Endothelial cell of umbilical vein (primary cell): ENCODE data around the gene PPP4R1. TPM values are rescaled to one million over a fixed set of nuclear protein-coding genes. Genes with fewer than 3 reads are reported as not detected.

ENCODE experiments used
- BruUV-seq: library from RNA; stranded (reverse); fragments of 400-500 nt; replicated peaks from 2 replicates; lab custom pipeline; 2021; lab: Mats Ljungman, UMichigan
- CTCF ChIA-PET: fragments of 300-600, 350-600 bp; sonication (Branson Sonifier 250); formaldehyde crosslinking; loops from one replicate; lab custom pipeline; 2021; ENCODE audit warnings: antibody characterized with exemption, inconsistent platforms; lab: Charles Lee
- POLR2A ChIA-PET: fragments of 300-600, 350-600 bp; sonication (Branson Sonifier 250); formaldehyde crosslinking; loops from one replicate; lab custom pipeline; 2021; ENCODE audit warnings: antibody characterized with exemption, inconsistent platforms; lab: Charles Lee
- DNase-seq: peaks from one replicate; pipeline ENCODE4 v3.0.0-alpha.2; 2011; ENCODE audit warnings: low read depth, low spot score
- FAIRE-seq: peaks from 2 replicates; lab custom pipeline; 2011; peaks lifted over from hg19 to GRCh38; lab: Jason Lieb, UNC
- H2AFZ ChIP-seq: 2 replicates; pipeline ENCODE4 v1.6.0; 2012; ENCODE audit warnings: low read depth, low read length, control low read depth, inconsistent platforms
- H3K27ac ChIP-seq: 2 replicates; pipeline ENCODE4 v1.5.1; 2011; ENCODE audit warnings: low read depth, mild to moderate bottlenecking, control low read depth, low read length, moderate library complexity; ENCODE audit not compliant: insufficient read depth
- H3K27me3 ChIP-seq, 2 experiments: 2 replicates each; pipeline versions ENCODE4 v1.6.0 to v1.6.1; 2011; ENCODE audit warnings: low read length in 2 of 2, mixed read lengths in 1 of 2; ENCODE audit not compliant: control insufficient read depth in 2 of 2, insufficient read depth in 2 of 2
- H3K36me3 ChIP-seq, 2 experiments: 2 replicates in 1 of 2; 3 replicates in 1 of 2; pipeline ENCODE4 v1.5.1; 2011; ENCODE audit warnings: low read length in 2 of 2, mild to moderate bottlenecking in 1 of 2, moderate library complexity in 1 of 2; ENCODE audit not compliant: control insufficient read depth in 2 of 2, insufficient read depth in 2 of 2; ENCODE audit errors: extremely low read depth in 1 of 2
- H3K4me1 ChIP-seq: 3 replicates; pipeline ENCODE4 v1.5.1; 2011; ENCODE audit warnings: mild to moderate bottlenecking, low read length; ENCODE audit not compliant: control insufficient read depth, insufficient read depth; ENCODE audit errors: extremely low read depth
- H3K4me2 ChIP-seq: 2 replicates; pipeline ENCODE4 v1.6.1; 2011; ENCODE audit warnings: low read length, control low read depth, mixed read lengths; ENCODE audit not compliant: insufficient read depth
- H3K4me3 ChIP-seq, 3 experiments: fragments of 200-600 bp in 1 of 3; sonication (generic), shearing (Covaris generic) in 1 of 3; replicated peaks in 1 of 3; 2 replicates each; pipeline ENCODE4 v1.5.1; 2011 to 2016; ENCODE audit warnings: control low read depth in 3 of 3, low read length in 3 of 3, mild to moderate bottlenecking in 2 of 3, inconsistent platforms in 1 of 3, low read depth in 1 of 3, moderate library complexity in 1 of 3; ENCODE audit not compliant: insufficient read depth in 1 of 3
- H3K79me2 ChIP-seq: 2 replicates; pipeline ENCODE4 v1.6.0; 2012; ENCODE audit warnings: low read length, inconsistent platforms; ENCODE audit not compliant: control insufficient read depth, insufficient read depth
- H3K9ac ChIP-seq: replicated peaks from 2 replicates; pipeline ENCODE3; 2011; ENCODE audit warnings: low read length, control low read depth; ENCODE audit not compliant: insufficient read depth; ENCODE audit errors: extremely low read depth
- H3K9me1 ChIP-seq: replicated peaks from 3 replicates; pipeline ENCODE4 v1.6.0; 2011; ENCODE audit warnings: mild to moderate bottlenecking, low read length; ENCODE audit not compliant: control insufficient read depth, insufficient read depth; ENCODE audit errors: extremely low read depth
- H3K9me3 ChIP-seq: replicated peaks from 2 replicates; pipeline ENCODE4 v1.5.1; 2012; ENCODE audit warnings: low read length, inconsistent platforms; ENCODE audit not compliant: control insufficient read depth, insufficient read depth
- H4K20me1 ChIP-seq: replicated peaks from 2 replicates; pipeline ENCODE3; 2011; ENCODE audit warnings: mild to moderate bottlenecking, low read length; ENCODE audit not compliant: control insufficient read depth, insufficient read depth; ENCODE audit errors: extremely low read depth
- CTCF ChIP-seq, 2 donors: IDR thresholded peaks; 1 replicate in 1 of 2; 2 replicates in 1 of 2; pipeline ENCODE4 v1.5.1; 2011; ENCODE audit warnings: low read length in 2 of 2, mild to moderate bottlenecking in 2 of 2, moderate library complexity in 2 of 2, control low read depth in 1 of 2, inconsistent platforms in 1 of 2, low read depth in 1 of 2; ENCODE audit not compliant: insufficient read depth in 1 of 2; ENCODE audit errors: extremely low read depth in 1 of 2
- EZH2 ChIP-seq: IDR thresholded peaks from 2 replicates; pipeline ENCODE4 v1.6.1; 2012; ENCODE audit warnings: borderline replicate concordance, low read depth, mild to moderate bottlenecking, moderate library complexity, low read length, inconsistent platforms; ENCODE audit not compliant: severe bottlenecking
- FOS ChIP-seq: IDR thresholded peaks from 2 replicates; pipeline ENCODE4 v1.6.1; 2011; ENCODE audit warnings: mild to moderate bottlenecking, low read length, moderate library complexity, borderline replicate concordance; ENCODE audit not compliant: insufficient read depth
- GATA2 ChIP-seq: IDR thresholded peaks from 2 replicates; pipeline ENCODE4 v1.7.0; 2011; ENCODE audit warnings: low read depth, mild to moderate bottlenecking, moderate library complexity, mixed read lengths, low read length; ENCODE audit not compliant: insufficient read length, insufficient read depth
- JUN ChIP-seq: IDR thresholded peaks from 2 replicates; pipeline ENCODE4 v1.6.1; 2011; ENCODE audit warnings: borderline replicate concordance, low read depth; ENCODE audit not compliant: insufficient read length, insufficient read depth
- MAX ChIP-seq: IDR thresholded peaks from 2 replicates; pipeline ENCODE4 v1.6.1; 2011; ENCODE audit not compliant: insufficient read depth, insufficient read length
- MYC ChIP-seq: IDR thresholded peaks from one replicate; pipeline ENCODE4 v1.6.1; 2011; ENCODE audit warnings: mild to moderate bottlenecking, low read depth, low read length
- POLR2A ChIP-seq: IDR thresholded peaks from 2 replicates; pipeline ENCODE4 v1.6.1; 2012; ENCODE audit warnings: low read depth, mild to moderate bottlenecking, control low read depth, low read length
- POLR2AphosphoS5 ChIP-seq: IDR thresholded peaks from 2 replicates; pipeline ENCODE4 v1.6.1; 2012; ENCODE audit warnings: low read depth, mild to moderate bottlenecking, control low read depth, low read length, moderate library complexity; ENCODE audit not compliant: insufficient read depth
- dilution Hi-C: fragments of 300-500 bp; cut with MboI; formaldehyde crosslinking; loops from one replicate; pipeline ENCODE4 v1.15.0; 2019; ENCODE audit warnings: low sequenced_read_pairs; ENCODE audit not compliant: extremely low pct_ligation_motif_present
- intact Hi-C: fragments of 100-400 bp; cut with micrococcal nuclease; formaldehyde crosslinking; loops from one replicate; pipeline ENCODE4 v1.10.0; 2022
- polyA plus RNA-seq, 4 experiments: library from polyadenylated mRNA; depleted of rRNA in 3 of 4; stranded (reverse) in 3 of 4; unstranded in 1 of 4; fragments of >200 nt; gene quantifications; 2 replicates each; pipeline versions ENCODE4 v1.2.1 to v1.2.3, GENCODE V29; 2011 to 2012; ENCODE audit warnings: missing spikeins in 1 of 4
- total RNA-seq: library from RNA; stranded (reverse); gene quantifications from 2 replicates; pipeline ENCODE4 v1.2.3, GENCODE V29; 2021

Gene PPP4R1
- total and polyA plus RNA-seq, 2 donors (not counting 3 experiments of a cell fraction or from before 2014, with no cell fraction given): 138 to 152 TPM

GRCh38 chr18:9552616-9553015 is 61.7 kb downstream of the PPP4R1 start:
- peaks cover 31 to 40% of the 10 kb centered on the region in 2 experiments for H3K36me3 ChIP-seq
- intact Hi-C loops: no loop called here
- CTCF ChIA-PET: interaction anchor here (1.8 kb wide), 1 partner anchor 23 kb away, joined by 6 read pairs; no protein-coding TSS in a partner anchor

DNA sequence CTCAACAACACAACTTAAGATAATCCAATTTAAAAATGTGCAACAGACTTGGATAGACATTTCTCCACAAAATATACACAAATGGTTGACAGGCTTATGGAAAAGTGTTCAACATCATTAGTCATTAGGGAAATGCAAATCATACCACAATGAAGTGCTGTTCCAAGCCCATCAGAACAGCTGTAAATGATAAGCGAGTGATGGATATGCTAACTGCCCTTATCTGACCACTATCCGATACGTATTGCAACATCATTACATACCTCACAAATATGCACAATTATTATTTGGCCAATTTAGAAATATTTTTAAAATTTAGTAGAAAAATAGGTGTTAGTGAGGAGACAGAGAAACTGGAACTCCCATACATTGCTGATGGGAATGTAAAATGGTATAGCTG is 62.2 kb downstream of the PPP4R1 start:
- ChIA-PET POLR2A (no interaction called here), CTCF (no interaction called here)

More at GRCh38 chr18:9552616-9553015, 61.7 kb downstream of the PPP4R1 start:
- H3K27me3 ChIP-seq: no peaks in the 10 kb centered on the region
- dilution Hi-C loops: no loop called here
- no peaks in the 10 kb centered on the region for H4K20me1 ChIP-seq
- no peaks in the 10 kb centered on the region for H3K4me1 ChIP-seq
- TF ChIP-seq POLR2AphosphoS5 (no peak), EZH2 (no peak), POLR2A (no peak), MAX (no peak), MYC (no peak), FOS (no peak)
- no TSS peak for BruUV-seq
- no peak for DNase-seq
- H3K4me2 ChIP-seq: no peak overlapping the region
- no peaks in the 10 kb centered on the region for H3K79me2 ChIP-seq
- POLR2A ChIA-PET: no interaction called here
- no peaks in the 10 kb centered on the region for H3K9me3 ChIP-seq
- H3K27ac ChIP-seq: no peak overlapping the region
- no peak overlapping the region for H3K9ac ChIP-seq
- no peak overlapping the region for H3K4me3 ChIP-seq
- no peaks in the 10 kb centered on the region for H3K9me1 ChIP-seq
- no peak overlapping the region for H2AFZ ChIP-seq
- FAIRE-seq: peak; percentile 37

More for the DNA sequence above, 62.2 kb downstream of the PPP4R1 start:
- dilution Hi-C loops: no loop called here
- no peak overlapping the region for H3K4me2 ChIP-seq
- no peaks in the 10 kb centered on the region for H3K27me3 ChIP-seq
- no peak for TF ChIP-seq MAX
- TF ChIP-seq POLR2AphosphoS5: no peak
- no peak for TF ChIP-seq FOS
- TF ChIP-seq POLR2A: no peak
- TF ChIP-seq GATA2: no peak
- TF ChIP-seq CTCF (IDR thresholded peaks at IDR 0.05; ENCODE audit: extremely low read depth in 1 of 2, insufficient read depth in 1 of 2, low read depth in 1 of 2, low read length in 2 of 2): no peak
- TF ChIP-seq EZH2: no peak
- no peak for TF ChIP-seq MYC
- no peak for TF ChIP-seq JUN
- H3K9me1 ChIP-seq: no peaks in the 10 kb centered on the region
- peaks cover 35 to 44% of the 10 kb centered on the region in 2 experiments for H3K36me3 ChIP-seq
- H3K4me3 ChIP-seq: no peak overlapping the region
- no peaks in the 10 kb centered on the region for H4K20me1 ChIP-seq
- H3K4me1 ChIP-seq: no peaks in the 10 kb centered on the region
- no TSS peak for BruUV-seq
- H2AFZ ChIP-seq: no peak overlapping the region
- H3K9me3 ChIP-seq: no peaks in the 10 kb centered on the region
- no peak for DNase-seq
- FAIRE-seq: no peak
- intact Hi-C loops: no loop called here
- no peaks in the 10 kb centered on the region for H3K79me2 ChIP-seq
- H3K27ac ChIP-seq: no peak overlapping the region
- H3K9ac ChIP-seq: no peak overlapping the region
